ENCODE data around the gene B4GALT2.

DNA sequence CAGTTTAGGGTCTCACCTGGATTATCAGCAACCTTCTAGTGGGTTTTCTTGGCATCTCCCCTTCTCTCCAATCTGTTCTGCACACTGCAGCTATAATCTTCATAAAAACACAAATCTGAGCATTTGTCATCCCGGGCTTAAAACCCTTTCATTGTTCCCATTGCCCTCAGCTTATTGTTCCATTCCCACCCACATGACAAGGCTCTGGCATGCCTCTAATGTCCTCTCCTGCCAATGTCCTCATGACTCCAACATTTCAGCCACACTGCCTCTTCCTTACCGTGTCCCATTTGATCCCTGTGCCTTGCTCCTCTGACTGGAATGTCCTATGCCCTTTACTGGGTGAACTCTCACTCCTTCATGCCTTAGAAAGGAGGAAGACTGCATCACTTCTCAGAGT, 16.7 kb upstream of the B4GALT2 start:
- TF ChIP-seq, protein P1, sequence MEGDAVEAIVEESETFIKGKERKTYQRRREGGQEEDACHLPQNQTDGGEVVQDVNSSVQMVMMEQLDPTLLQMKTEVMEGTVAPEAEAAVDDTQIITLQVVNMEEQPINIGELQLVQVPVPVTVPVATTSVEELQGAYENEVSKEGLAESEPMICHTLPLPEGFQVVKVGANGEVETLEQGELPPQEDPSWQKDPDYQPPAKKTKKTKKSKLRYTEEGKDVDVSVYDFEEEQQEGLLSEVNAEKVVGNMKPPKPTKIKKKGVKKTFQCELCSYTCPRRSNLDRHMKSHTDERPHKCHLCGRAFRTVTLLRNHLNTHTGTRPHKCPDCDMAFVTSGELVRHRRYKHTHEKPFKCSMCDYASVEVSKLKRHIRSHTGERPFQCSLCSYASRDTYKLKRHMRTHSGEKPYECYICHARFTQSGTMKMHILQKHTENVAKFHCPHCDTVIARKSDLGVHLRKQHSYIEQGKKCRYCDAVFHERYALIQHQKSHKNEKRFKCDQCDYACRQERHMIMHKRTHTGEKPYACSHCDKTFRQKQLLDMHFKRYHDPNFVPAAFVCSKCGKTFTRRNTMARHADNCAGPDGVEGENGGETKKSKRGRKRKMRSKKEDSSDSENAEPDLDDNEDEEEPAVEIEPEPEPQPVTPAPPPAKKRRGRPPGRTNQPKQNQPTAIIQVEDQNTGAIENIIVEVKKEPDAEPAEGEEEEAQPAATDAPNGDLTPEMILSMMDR (IDR thresholded peaks at IDR 0.05) = no peak
- TF ChIP-seq POLR2A (IDR thresholded peaks at IDR 0.05) = no peak

Measured in Peyer's patch (tissue), 4 donors.